Measurements from ENCODE around the gene GAN.

DNA sequence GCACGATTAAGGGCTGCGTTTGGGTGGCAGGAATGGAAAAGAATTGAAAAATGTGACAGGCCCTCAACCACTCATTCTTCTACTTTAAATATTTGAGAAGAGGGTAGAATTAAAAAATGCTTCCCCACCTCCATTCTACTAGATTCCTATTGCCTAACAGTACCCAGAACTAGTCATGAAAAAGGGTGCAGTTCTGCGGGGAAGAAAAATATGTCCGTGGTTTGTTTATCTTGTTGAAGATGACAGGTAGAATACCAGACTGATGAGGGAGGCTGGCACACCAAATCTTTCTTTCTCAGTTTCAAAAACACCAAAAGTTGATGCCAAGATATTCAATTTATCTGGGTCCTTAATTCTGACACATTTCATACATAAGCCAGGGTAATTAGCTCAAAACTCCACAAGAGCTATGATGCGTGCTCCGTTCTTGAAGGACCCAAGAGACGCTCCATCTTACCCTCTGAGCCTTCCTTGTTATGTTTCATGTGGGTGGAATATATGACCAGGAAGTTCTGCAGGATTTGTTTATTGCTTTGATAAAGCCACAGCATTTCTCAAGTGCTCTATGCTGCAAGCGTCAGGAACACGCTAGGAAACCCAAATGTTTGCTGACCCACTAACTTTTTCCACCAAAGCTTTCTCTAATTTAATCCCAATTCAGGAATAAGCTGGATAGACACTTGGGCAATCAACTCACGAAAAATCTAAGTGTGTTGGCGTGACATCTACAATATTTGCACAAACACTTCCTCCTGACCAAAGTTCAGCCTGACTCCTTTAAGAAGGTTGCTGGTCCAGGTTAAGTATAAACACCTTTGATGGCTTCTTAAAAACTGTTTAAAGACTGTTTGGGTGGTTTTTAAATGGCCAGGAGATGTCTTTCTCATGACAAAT, 20.6 kb upstream of the GAN start:
- TF ChIP-seq, protein P1, sequence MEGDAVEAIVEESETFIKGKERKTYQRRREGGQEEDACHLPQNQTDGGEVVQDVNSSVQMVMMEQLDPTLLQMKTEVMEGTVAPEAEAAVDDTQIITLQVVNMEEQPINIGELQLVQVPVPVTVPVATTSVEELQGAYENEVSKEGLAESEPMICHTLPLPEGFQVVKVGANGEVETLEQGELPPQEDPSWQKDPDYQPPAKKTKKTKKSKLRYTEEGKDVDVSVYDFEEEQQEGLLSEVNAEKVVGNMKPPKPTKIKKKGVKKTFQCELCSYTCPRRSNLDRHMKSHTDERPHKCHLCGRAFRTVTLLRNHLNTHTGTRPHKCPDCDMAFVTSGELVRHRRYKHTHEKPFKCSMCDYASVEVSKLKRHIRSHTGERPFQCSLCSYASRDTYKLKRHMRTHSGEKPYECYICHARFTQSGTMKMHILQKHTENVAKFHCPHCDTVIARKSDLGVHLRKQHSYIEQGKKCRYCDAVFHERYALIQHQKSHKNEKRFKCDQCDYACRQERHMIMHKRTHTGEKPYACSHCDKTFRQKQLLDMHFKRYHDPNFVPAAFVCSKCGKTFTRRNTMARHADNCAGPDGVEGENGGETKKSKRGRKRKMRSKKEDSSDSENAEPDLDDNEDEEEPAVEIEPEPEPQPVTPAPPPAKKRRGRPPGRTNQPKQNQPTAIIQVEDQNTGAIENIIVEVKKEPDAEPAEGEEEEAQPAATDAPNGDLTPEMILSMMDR (IDR thresholded peaks at IDR 0.05): no peak
- TF ChIP-seq POLR2A (IDR thresholded peaks at IDR 0.05): no peak

All from testis (tissue), 2 donors.